Vagina (tissue), 2 donors: ENCODE results near the gene ABCA7.

Experiments used
- POLR2A ChIP-seq, 2 donors: fragments of 450-650 bp; IDR thresholded peaks; one replicate each; pipeline ENCODE4 v1.6.1; 2017; ENCODE audit warnings: antibody characterized with exemption in 2 of 2, mild to moderate bottlenecking in 2 of 2, moderate library complexity in 2 of 2
- POLR2AphosphoS5 ChIP-seq, 2 donors: sonication (generic); formaldehyde crosslinking; IDR thresholded peaks; one replicate each; pipeline ENCODE4 v1.9.0; 2017; ENCODE audit warnings: antibody characterized with exemption in 2 of 2, mild to moderate bottlenecking in 2 of 2, low read depth in 1 of 2; ENCODE audit not compliant: insufficient read depth in 1 of 2
- TF ChIP-seq, protein P1 (sequence below), 3 experiments: fragments of 450-650 bp in 2 of 3; fragments of 200-600 bp in 1 of 3; sonication (generic) in 1 of 3; IDR thresholded peaks; one replicate each; pipeline ENCODE4 v1.5.1; 2017 to 2019; ENCODE audit warnings: antibody characterized with exemption in 3 of 3, mild to moderate bottlenecking in 2 of 3, moderate library complexity in 2 of 3

DNA sequence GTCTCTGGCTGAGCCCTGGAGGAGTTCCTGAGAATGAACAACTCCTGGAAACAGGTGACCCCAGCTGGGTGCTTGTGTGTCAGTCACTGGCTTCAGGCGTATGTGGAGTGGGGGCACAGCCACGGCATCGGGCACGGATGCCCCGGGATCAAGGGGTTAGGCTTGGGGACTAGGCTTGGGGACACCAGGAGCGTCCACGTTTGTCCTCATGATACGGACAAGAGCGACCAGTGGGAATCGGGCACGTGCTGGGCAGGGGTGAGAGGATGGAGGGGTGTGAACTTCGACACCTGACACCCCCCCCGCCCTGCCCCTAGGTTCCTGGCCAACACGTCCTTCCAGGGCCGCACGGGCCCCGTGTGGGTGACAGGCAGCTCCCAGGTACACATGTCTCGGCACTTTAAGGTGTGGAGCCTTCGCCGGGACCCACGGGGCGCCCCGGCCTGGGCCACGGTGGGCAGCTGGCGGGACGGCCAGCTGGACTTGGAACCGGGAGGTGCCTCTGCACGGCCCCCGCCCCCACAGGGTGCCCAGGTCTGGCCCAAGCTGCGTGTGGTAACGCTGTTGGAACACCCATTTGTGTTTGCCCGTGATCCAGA, 35.6 kb upstream of the ABCA7 start:
- TF ChIP-seq, protein P1, sequence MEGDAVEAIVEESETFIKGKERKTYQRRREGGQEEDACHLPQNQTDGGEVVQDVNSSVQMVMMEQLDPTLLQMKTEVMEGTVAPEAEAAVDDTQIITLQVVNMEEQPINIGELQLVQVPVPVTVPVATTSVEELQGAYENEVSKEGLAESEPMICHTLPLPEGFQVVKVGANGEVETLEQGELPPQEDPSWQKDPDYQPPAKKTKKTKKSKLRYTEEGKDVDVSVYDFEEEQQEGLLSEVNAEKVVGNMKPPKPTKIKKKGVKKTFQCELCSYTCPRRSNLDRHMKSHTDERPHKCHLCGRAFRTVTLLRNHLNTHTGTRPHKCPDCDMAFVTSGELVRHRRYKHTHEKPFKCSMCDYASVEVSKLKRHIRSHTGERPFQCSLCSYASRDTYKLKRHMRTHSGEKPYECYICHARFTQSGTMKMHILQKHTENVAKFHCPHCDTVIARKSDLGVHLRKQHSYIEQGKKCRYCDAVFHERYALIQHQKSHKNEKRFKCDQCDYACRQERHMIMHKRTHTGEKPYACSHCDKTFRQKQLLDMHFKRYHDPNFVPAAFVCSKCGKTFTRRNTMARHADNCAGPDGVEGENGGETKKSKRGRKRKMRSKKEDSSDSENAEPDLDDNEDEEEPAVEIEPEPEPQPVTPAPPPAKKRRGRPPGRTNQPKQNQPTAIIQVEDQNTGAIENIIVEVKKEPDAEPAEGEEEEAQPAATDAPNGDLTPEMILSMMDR (IDR thresholded peaks at IDR 0.05) = no peak
- TF ChIP-seq POLR2AphosphoS5 (IDR thresholded peaks at IDR 0.05; ENCODE audit: insufficient read depth in 1 of 2, low read depth in 1 of 2) (no peak), POLR2A (IDR thresholded peaks at IDR 0.05) (no peak)
